ENCODE measurements around the gene FAM8A1. TPM values are rescaled to one million over a fixed set of nuclear protein-coding genes. Genes with fewer than 3 reads are reported as not detected.

The FAM8A1 gene
- total and polyA plus RNA-seq, 2 of the 13 experiments (the other 11 are each of a cell fraction or from before 2014, with no cell fraction given), result 30.5 to 34.3 TPM

DNA sequence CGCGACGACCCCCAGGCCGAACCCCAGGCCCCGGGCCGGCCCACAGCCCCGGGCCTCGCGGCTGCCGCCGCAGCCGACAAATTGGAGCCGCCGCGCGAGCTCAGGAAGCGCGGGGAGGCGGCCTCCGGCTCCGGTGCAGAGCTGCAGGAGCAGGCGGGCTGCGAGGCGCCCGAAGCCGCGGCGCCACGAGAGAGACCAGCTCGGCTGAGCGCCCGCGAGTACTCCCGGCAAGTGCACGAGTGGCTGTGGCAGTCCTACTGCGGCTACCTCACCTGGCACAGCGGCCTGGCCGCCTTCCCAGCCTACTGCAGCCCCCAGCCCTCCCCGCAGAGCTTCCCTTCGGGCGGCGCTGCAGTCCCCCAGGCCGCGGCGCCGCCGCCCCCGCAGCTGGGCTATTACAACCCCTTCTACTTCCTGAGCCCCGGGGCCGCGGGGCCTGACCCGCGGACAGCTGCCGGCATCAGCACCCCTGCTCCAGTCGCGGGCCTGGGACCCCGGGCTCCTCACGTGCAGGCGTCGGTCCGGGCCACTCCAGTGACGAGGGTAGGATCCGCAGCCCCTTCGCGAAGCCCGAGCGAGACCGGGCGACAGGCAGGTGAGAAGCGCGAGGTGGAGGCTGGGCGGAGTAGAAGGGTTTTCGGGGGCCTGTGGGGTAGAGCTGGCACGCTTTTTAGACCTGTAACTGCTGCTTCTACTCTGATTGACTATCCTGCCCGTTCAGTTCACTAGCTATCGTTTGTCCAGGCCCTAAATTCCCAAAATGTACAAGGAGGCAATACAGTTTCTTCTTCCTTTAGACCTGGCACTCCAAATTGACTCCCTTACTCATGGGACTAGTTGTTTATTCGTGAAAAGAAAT is 654 bp downstream of the FAM8A1 start (continued):
- TF ChIP-seq, protein P1, sequence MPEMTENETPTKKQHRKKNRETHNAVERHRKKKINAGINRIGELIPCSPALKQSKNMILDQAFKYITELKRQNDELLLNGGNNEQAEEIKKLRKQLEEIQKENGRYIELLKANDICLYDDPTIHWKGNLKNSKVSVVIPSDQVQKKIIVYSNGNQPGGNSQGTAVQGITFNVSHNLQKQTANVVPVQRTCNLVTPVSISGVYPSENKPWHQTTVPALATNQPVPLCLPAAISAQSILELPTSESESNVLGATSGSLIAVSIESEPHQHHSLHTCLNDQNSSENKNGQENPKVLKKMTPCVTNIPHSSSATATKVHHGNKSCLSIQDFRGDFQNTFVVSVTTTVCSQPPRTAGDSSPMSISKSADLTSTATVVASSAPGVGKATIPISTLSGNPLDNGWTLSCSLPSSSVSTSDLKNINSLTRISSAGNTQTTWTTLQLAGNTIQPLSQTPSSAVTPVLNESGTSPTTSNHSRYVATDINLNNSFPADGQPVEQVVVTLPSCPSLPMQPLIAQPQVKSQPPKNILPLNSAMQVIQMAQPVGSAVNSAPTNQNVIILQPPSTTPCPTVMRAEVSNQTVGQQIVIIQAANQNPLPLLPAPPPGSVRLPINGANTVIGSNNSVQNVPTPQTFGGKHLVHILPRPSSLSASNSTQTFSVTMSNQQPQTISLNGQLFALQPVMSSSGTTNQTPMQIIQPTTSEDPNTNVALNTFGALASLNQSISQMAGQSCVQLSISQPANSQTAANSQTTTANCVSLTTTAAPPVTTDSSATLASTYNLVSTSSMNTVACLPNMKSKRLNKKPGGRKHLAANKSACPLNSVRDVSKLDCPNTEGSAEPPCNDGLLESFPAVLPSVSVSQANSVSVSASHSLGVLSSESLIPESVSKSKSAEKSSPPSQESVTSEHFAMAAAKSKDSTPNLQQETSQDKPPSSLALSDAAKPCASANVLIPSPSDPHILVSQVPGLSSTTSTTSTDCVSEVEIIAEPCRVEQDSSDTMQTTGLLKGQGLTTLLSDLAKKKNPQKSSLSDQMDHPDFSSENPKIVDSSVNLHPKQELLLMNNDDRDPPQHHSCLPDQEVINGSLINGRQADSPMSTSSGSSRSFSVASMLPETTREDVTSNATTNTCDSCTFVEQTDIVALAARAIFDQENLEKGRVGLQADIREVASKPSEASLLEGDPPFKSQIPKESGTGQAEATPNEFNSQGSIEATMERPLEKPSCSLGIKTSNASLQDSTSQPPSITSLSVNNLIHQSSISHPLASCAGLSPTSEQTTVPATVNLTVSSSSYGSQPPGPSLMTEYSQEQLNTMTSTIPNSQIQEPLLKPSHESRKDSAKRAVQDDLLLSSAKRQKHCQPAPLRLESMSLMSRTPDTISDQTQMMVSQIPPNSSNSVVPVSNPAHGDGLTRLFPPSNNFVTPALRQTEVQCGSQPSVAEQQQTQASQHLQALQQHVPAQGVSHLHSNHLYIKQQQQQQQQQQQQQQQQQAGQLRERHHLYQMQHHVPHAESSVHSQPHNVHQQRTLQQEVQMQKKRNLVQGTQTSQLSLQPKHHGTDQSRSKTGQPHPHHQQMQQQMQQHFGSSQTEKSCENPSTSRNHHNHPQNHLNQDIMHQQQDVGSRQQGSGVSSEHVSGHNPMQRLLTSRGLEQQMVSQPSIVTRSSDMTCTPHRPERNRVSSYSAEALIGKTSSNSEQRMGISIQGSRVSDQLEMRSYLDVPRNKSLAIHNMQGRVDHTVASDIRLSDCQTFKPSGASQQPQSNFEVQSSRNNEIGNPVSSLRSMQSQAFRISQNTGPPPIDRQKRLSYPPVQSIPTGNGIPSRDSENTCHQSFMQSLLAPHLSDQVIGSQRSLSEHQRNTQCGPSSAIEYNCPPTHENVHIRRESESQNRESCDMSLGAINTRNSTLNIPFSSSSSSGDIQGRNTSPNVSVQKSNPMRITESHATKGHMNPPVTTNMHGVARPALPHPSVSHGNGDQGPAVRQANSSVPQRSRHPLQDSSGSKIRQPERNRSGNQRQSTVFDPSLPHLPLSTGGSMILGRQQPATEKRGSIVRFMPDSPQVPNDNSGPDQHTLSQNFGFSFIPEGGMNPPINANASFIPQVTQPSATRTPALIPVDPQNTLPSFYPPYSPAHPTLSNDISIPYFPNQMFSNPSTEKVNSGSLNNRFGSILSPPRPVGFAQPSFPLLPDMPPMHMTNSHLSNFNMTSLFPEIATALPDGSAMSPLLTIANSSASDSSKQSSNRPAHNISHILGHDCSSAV (CRISPR knock-in tag; IDR thresholded peaks at IDR 0.05; ENCODE audit: borderline replicate concordance), result no peak
- TF ChIP-seq GABPB1 (CRISPR knock-in tag; IDR thresholded peaks at IDR 0.05) (peak; percentile 3; the same call in 1 of the 2 replicates), MED1 (CRISPR knock-in tag; IDR thresholded peaks at IDR 0.05) (peak; percentile 11; the same call in 1 of the 2 replicates), NPAS2 (CRISPR knock-in tag; IDR thresholded peaks at IDR 0.05; ENCODE audit: borderline replicate concordance) (no peak), ZNF232 (CRISPR knock-in tag; IDR thresholded peaks at IDR 0.05; ENCODE audit: borderline replicate concordance) (peak; percentile 78; the same call in 1 of the 2 replicates), HOXD1 (CRISPR knock-in tag; IDR thresholded peaks at IDR 0.05) (0 out of 2 replicates have a peak, but pooled peaks have one; percentile 54), SALL1 (CRISPR knock-in tag; IDR thresholded peaks at IDR 0.05) (peak; percentile 44; the same call in 1 of the 2 replicates), SMAD3 (CRISPR knock-in tag; IDR thresholded peaks at IDR 0.05) (0 out of 2 replicates have a peak, but pooled peaks have one; percentile 48), ZNF296 (CRISPR knock-in tag; conservative IDR thresholded peaks at IDR 0.05) (no peak), MXD4 (CRISPR knock-in tag; IDR thresholded peaks at IDR 0.05) (no peak), RAD21 (CRISPR knock-in tag; IDR thresholded peaks at IDR 0.05) (peak; percentile 6; the same call in 1 of the 2 replicates), ERF (CRISPR knock-in tag; IDR thresholded peaks at IDR 0.05) (peak; percentile 46; the same call in 1 of the 2 replicates)
- TF ChIP-seq, protein P2, sequence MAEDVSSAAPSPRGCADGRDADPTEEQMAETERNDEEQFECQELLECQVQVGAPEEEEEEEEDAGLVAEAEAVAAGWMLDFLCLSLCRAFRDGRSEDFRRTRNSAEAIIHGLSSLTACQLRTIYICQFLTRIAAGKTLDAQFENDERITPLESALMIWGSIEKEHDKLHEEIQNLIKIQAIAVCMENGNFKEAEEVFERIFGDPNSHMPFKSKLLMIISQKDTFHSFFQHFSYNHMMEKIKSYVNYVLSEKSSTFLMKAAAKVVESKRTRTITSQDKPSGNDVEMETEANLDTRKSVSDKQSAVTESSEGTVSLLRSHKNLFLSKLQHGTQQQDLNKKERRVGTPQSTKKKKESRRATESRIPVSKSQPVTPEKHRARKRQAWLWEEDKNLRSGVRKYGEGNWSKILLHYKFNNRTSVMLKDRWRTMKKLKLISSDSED (CRISPR knock-in tag; IDR thresholded peaks at IDR 0.05), result peak; percentile 83
- TF ChIP-seq, protein P3, sequence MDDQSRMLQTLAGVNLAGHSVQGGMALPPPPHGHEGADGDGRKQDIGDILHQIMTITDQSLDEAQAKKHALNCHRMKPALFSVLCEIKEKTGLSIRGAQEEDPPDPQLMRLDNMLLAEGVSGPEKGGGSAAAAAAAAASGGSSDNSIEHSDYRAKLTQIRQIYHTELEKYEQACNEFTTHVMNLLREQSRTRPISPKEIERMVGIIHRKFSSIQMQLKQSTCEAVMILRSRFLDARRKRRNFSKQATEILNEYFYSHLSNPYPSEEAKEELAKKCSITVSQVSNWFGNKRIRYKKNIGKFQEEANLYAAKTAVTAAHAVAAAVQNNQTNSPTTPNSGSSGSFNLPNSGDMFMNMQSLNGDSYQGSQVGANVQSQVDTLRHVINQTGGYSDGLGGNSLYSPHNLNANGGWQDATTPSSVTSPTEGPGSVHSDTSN (CRISPR knock-in tag; IDR thresholded peaks at IDR 0.05; ENCODE audit: borderline replicate concordance), result 0 out of 2 replicates have a peak, but pooled peaks have one; percentile 56
- TF ChIP-seq, protein P4, sequence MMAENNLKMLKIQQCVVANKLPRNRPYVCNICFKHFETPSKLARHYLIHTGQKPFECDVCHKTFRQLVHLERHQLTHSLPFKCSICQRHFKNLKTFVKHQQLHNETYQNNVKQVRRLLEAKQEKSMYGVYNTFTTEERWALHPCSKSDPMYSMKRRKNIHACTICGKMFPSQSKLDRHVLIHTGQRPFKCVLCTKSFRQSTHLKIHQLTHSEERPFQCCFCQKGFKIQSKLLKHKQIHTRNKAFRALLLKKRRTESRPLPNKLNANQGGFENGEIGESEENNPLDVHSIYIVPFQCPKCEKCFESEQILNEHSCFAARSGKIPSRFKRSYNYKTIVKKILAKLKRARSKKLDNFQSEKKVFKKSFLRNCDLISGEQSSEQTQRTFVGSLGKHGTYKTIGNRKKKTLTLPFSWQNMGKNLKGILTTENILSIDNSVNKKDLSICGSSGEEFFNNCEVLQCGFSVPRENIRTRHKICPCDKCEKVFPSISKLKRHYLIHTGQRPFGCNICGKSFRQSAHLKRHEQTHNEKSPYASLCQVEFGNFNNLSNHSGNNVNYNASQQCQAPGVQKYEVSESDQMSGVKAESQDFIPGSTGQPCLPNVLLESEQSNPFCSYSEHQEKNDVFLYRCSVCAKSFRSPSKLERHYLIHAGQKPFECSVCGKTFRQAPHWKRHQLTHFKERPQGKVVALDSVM (CRISPR knock-in tag; IDR thresholded peaks at IDR 0.05), result no peak
